HEK293 (cell line): ENCODE data around the gene TAF11L10.
A peak's percentile ranks its signal among the peaks of the same experiment; 100 is the strongest.
"Not testable (repeated sequence)": the region's sequence is repeated elsewhere in the genome, so short reads cannot be mapped to it uniquely, and the experiment has no call there.

Source experiments
- CTCF ChIA-PET: fragments of 350-600 bp; formaldehyde crosslinking; extraction: SDS; loops from one replicate; lab custom pipeline; 2021; ENCODE audit warnings: antibody characterized with exemption; lab: Yijun Ruan, JAX
- POLR2A ChIA-PET: fragments of 300-600 bp; formaldehyde crosslinking; extraction: SDS; loops from one replicate; lab custom pipeline; 2020; ENCODE audit warnings: antibody characterized with exemption, inconsistent platforms; lab: Yijun Ruan, JAX
- H3K27ac ChIP-seq: fragments of 200-500 bp; sonication (Bioruptor generic); 2 replicates; pipeline ENCODE4 v1.5.1; 2014; ENCODE audit warnings: low read depth, low read length, control low read depth, inconsistent platforms; ENCODE audit errors: extremely low read depth
- H3K36me3 ChIP-seq, 2 experiments: fragments of 200-500 bp in 1 of 2; sonication (Bioruptor generic) in 1 of 2; 1 replicate in 1 of 2; 2 replicates in 1 of 2; pipeline ENCODE4 v1.5.1; 2014 to 2017; ENCODE audit warnings: inconsistent platforms in 2 of 2, low read length in 2 of 2; ENCODE audit not compliant: control insufficient read depth in 2 of 2, insufficient read depth in 1 of 2
- H3K4me1 ChIP-seq: fragments of 200-500 bp; sonication (Bioruptor generic); 2 replicates; pipeline ENCODE4 v1.5.1; 2014; ENCODE audit warnings: mild to moderate bottlenecking, low read length, inconsistent platforms; ENCODE audit not compliant: control insufficient read depth, insufficient read depth
- H3K4me3 ChIP-seq: 2 replicates; pipeline ENCODE4 v1.5.1; 2011; ENCODE audit warnings: low read depth, mild to moderate bottlenecking, control low read depth, low read length, moderate library complexity
- H3K9me3 ChIP-seq: fragments of 200-500 bp; sonication (Bioruptor generic); 2 replicates; pipeline ENCODE4 v1.5.1; 2014; ENCODE audit warnings: low read depth, low read length, inconsistent platforms; ENCODE audit not compliant: control insufficient read depth, insufficient read depth
- KLF1 ChIP-seq: fragments of 450-650 bp; formaldehyde crosslinking; IDR thresholded peaks from 2 replicates; pipeline ENCODE4 v1.5.1; 2016; ENCODE audit warnings: missing biosample characterization, missing genetic modification characterization
- OVOL3 ChIP-seq: fragments of 450-650 bp; formaldehyde crosslinking; IDR thresholded peaks from 2 replicates; pipeline ENCODE4 v1.5.1; 2016; ENCODE audit warnings: missing biosample characterization, missing genetic modification characterization
- SETDB1 ChIP-seq: IDR thresholded peaks from one replicate; pipeline ENCODE4 v1.6.1; 2017; ENCODE audit warnings: mild to moderate bottlenecking, low read length, moderate library complexity, mixed read lengths; ENCODE audit not compliant: insufficient read length
- ZNF132 ChIP-seq: fragments of 450-650 bp; formaldehyde crosslinking; IDR thresholded peaks from 2 replicates; pipeline ENCODE4 v1.5.1; 2017; ENCODE audit warnings: missing biosample characterization, missing genetic modification characterization, borderline replicate concordance
- ZNF146 ChIP-seq: fragments of 450-650 bp; formaldehyde crosslinking; IDR thresholded peaks from 2 replicates; pipeline ENCODE4 v1.5.1; 2016; ENCODE audit warnings: missing biosample characterization, missing genetic modification characterization
- ZNF274 ChIP-seq, 2 experiments: fragments of 200-500 bp in 1 of 2; fragments of 450-650 bp in 1 of 2; sonication (Bioruptor generic) in 1 of 2; formaldehyde crosslinking in 1 of 2; IDR thresholded peaks; 2 replicates each; pipeline versions ENCODE4 v1.5.1 to v1.6.1; 2014 to 2016; ENCODE audit warnings: borderline replicate concordance in 1 of 2, inconsistent platforms in 1 of 2, low read length in 1 of 2, missing biosample characterization in 1 of 2, missing genetic modification characterization in 1 of 2
- ZNF311 ChIP-seq: fragments of 450-650 bp; formaldehyde crosslinking; IDR thresholded peaks from 2 replicates; pipeline ENCODE4 v1.5.1; 2017; ENCODE audit warnings: missing biosample characterization, missing genetic modification characterization, borderline replicate concordance
- ZNF366 ChIP-seq: fragments of 450-650 bp; formaldehyde crosslinking; conservative IDR thresholded peaks from 2 replicates; pipeline ENCODE4 v1.5.1; 2016; ENCODE audit warnings: missing biosample characterization, missing genetic modification characterization
- ZNF37A ChIP-seq: fragments of 450-650 bp; IDR thresholded peaks from 2 replicates; pipeline ENCODE4 v1.5.1; 2018; ENCODE audit warnings: missing biosample characterization, missing genetic modification characterization
- ZNF416 ChIP-seq: fragments of 450-650 bp; formaldehyde crosslinking; IDR thresholded peaks from 2 replicates; pipeline ENCODE4 v1.5.1; 2016; ENCODE audit warnings: missing biosample characterization, missing genetic modification characterization
- ZNF473 ChIP-seq: fragments of 450-650 bp; formaldehyde crosslinking; IDR thresholded peaks from 2 replicates; pipeline ENCODE4 v1.5.1; 2017; ENCODE audit warnings: missing biosample characterization, missing genetic modification characterization
- ZNF510 ChIP-seq: fragments of 450-650 bp; formaldehyde crosslinking; IDR thresholded peaks from 2 replicates; pipeline ENCODE4 v1.5.1; 2018; ENCODE audit warnings: mild to moderate bottlenecking, missing genetic modification characterization, missing biosample characterization; ENCODE audit not compliant: insufficient replicate concordance
- ZNF544 ChIP-seq: fragments of 450-650 bp; formaldehyde crosslinking; IDR thresholded peaks from 2 replicates; pipeline ENCODE4 v1.5.0; 2017; ENCODE audit warnings: missing biosample characterization, missing genetic modification characterization
- ZNF555 ChIP-seq: fragments of 450-650 bp; formaldehyde crosslinking; conservative IDR thresholded peaks from 2 replicates; pipeline ENCODE4 v1.5.1; 2017; ENCODE audit warnings: missing biosample characterization, mild to moderate bottlenecking, missing genetic modification characterization, inconsistent platforms
- ZNF596 ChIP-seq: fragments of 450-650 bp; IDR thresholded peaks from 2 replicates; pipeline ENCODE4 v1.5.0; 2018; ENCODE audit warnings: missing biosample characterization, mild to moderate bottlenecking, missing genetic modification characterization, moderate library complexity
- ZNF654 ChIP-seq: fragments of 450-650 bp; formaldehyde crosslinking; IDR thresholded peaks from 2 replicates; pipeline ENCODE4 v1.5.1; 2016; ENCODE audit warnings: low read depth, missing biosample characterization, missing genetic modification characterization
- ZSCAN30 ChIP-seq: fragments of 450-650 bp; IDR thresholded peaks from 2 replicates; pipeline ENCODE4 v1.5.1; 2018; ENCODE audit warnings: missing biosample characterization, mild to moderate bottlenecking, missing genetic modification characterization, moderate library complexity
- TF ChIP-seq, protein P1 (sequence below): fragments of 450-650 bp; formaldehyde crosslinking; IDR thresholded peaks from 2 replicates; pipeline ENCODE4 v1.5.0; 2017; ENCODE audit warnings: missing biosample characterization, missing genetic modification characterization, borderline replicate concordance
- TF ChIP-seq, protein P2 (sequence below): fragments of 450-650 bp; formaldehyde crosslinking; IDR thresholded peaks from 2 replicates; pipeline ENCODE4 v1.5.1; 2016; ENCODE audit warnings: missing biosample characterization, missing genetic modification characterization

TAF11L10 gene

DNA sequence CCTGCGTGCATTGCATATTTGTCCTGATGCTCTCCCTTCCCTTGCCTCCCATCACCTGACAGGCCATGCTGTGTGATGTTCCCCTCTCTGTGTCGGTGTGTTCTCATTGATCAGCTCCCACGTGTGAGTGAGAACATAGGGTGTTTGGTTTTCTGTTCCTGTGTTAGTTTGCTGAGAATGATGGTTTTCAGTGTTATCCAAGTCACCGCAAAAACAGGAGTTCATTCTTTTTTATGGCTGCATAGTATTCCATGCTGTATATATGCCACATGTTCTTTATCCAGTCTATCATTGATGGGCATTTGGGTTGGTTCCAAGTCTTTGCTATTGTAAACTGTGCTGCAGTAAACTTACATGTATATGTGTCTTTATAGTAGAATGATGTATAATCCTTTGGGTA lies 9.8 kb upstream of the TAF11L10 start:
- CTCF ChIA-PET, H3K27ac ChIP-seq, POLR2A ChIA-PET, H3K36me3 ChIP-seq, H3K4me3 ChIP-seq, H3K4me1 ChIP-seq, H3K9me3 ChIP-seq: not testable (repeated sequence)
- peak; percentile 58; the same call in 1 of the 2 replicates for TF ChIP-seq ZNF146

DNA sequence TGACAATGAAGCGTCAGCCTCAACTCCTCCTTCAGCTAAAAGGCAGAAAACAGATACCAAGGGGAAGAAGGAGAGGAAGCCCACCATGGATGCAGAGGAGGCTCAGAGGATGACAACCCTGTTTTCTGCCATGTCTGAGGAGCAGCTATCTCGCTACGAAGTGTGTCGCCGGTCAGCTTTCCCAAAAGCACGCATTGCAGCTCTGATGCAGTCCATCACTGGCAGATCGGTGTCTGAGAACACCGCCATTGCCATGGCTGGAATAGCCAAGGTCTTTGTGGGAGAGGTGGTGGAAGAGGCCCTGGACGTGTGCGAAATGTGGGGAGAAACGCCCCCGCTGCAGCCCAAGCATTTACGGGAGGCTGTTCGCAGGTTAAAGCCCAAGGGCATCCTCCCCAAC lies 7.3 kb upstream of the TAF11L10 start:
- Histone ChIP-seq H3K36me3 (no peaks in the 10 kb centered on the region), H3K9me3 (no peaks in the 10 kb centered on the region), H3K4me3 (no peak overlapping the region), H3K27ac (no peak overlapping the region), H3K4me1 (no peaks in the 10 kb centered on the region)
- POLR2A ChIA-PET, result no interaction called here
- CTCF ChIA-PET, result no interaction called here
- TF ChIP-seq ZNF544 (tag by site-specific recombination), result no peak
- TF ChIP-seq, protein P1, sequence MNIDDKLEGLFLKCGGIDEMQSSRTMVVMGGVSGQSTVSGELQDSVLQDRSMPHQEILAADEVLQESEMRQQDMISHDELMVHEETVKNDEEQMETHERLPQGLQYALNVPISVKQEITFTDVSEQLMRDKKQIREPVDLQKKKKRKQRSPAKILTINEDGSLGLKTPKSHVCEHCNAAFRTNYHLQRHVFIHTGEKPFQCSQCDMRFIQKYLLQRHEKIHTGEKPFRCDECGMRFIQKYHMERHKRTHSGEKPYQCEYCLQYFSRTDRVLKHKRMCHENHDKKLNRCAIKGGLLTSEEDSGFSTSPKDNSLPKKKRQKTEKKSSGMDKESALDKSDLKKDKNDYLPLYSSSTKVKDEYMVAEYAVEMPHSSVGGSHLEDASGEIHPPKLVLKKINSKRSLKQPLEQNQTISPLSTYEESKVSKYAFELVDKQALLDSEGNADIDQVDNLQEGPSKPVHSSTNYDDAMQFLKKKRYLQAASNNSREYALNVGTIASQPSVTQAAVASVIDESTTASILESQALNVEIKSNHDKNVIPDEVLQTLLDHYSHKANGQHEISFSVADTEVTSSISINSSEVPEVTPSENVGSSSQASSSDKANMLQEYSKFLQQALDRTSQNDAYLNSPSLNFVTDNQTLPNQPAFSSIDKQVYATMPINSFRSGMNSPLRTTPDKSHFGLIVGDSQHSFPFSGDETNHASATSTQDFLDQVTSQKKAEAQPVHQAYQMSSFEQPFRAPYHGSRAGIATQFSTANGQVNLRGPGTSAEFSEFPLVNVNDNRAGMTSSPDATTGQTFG (tag by site-specific recombination), result no peak
- TF ChIP-seq ZNF555 (tag by site-specific recombination), result no peak
- TF ChIP-seq ZNF132 (tag by site-specific recombination), result no peak
- TF ChIP-seq ZNF274 (IDR thresholded peaks at IDR 0.05; ENCODE audit: low read length), result no peak
- TF ChIP-seq ZNF274 (tag by site-specific recombination; IDR thresholded peaks at IDR 0.05; ENCODE audit: borderline replicate concordance), result no peak
- TF ChIP-seq ZNF654 (tag by site-specific recombination), result no peak
- TF ChIP-seq ZNF37A, result no peak
- TF ChIP-seq SETDB1, result no peak
- no peak for TF ChIP-seq ZSCAN30 (tag by site-specific recombination)
- TF ChIP-seq ZNF510 (tag by site-specific recombination), result no peak
- TF ChIP-seq ZNF311 (tag by site-specific recombination), result no peak
- TF ChIP-seq ZNF596 (tag by site-specific recombination), result no peak
- TF ChIP-seq ZNF416 (tag by site-specific recombination), result no peak
- no peak for TF ChIP-seq OVOL3 (tag by site-specific recombination)
- TF ChIP-seq ZNF473 (tag by site-specific recombination), result no peak
- no peak for TF ChIP-seq ZNF366 (tag by site-specific recombination)

DNA sequence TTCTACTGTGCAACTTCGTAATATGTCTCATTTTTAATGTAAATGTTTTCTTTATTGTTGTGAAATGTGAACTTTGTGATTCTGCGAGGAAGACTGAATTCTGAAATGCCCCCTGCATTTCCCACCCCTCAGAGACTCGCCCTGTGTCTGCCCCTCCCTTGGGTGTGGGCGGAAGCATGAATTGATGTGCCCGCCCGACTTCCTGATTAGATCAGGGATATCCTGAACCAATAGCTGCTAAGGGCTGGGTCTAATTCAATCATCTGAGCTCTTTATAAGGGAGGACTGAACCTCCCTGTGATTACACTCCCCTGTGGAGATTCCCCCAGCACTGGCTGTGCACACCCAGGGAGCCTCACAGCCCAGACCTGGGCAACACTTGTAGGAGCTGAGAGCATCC lies 6.3 kb upstream of the TAF11L10 start, which contains the start of gene TAF11L11:
TAF11L11 (plus strand) TSS at position 304 of the 400 bp plus-strand sequence.
- H3K4me1 ChIP-seq, H3K9me3 ChIP-seq, POLR2A ChIA-PET, CTCF ChIA-PET, H3K4me3 ChIP-seq, H3K27ac ChIP-seq, H3K36me3 ChIP-seq: not testable (repeated sequence)
- TF ChIP-seq, protein P2, sequence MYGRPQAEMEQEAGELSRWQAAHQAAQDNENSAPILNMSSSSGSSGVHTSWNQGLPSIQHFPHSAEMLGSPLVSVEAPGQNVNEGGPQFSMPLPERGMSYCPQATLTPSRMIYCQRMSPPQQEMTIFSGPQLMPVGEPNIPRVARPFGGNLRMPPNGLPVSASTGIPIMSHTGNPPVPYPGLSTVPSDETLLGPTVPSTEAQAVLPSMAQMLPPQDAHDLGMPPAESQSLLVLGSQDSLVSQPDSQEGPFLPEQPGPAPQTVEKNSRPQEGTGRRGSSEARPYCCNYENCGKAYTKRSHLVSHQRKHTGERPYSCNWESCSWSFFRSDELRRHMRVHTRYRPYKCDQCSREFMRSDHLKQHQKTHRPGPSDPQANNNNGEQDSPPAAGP (tag by site-specific recombination), result 0 out of 2 replicates have a peak, but pooled peaks have one; percentile 28
- TF ChIP-seq KLF1 (tag by site-specific recombination), result peak; percentile 61

DNA sequence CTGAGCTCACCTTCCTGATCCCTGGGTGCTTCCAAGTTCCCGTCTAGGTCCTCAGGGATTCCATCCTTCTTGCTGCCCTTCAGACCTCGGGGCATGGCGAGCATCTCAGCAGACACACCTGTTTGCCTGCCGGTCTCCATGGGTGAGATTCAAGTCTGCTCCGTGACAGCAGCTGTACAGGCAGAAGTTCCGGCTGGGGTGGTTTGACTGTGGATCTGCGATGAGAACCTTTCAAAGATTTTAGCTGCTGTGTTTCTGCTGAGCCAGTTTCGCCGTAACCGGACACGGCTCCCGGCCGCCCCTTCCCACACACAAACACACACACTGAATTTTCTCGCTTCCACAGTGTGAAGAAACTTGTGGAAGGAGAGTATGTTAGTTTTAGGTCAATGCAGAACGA lies 3.4 kb downstream of the TAF11L10 start, which contains the start of gene TAF11L9:
TAF11L9 (minus strand) TSS at position 140 of the 400 bp plus-strand sequence.
- H3K4me3 ChIP-seq, H3K4me1 ChIP-seq, H3K9me3 ChIP-seq, H3K27ac ChIP-seq, POLR2A ChIA-PET, CTCF ChIA-PET, H3K36me3 ChIP-seq: not testable (repeated sequence)

DNA sequence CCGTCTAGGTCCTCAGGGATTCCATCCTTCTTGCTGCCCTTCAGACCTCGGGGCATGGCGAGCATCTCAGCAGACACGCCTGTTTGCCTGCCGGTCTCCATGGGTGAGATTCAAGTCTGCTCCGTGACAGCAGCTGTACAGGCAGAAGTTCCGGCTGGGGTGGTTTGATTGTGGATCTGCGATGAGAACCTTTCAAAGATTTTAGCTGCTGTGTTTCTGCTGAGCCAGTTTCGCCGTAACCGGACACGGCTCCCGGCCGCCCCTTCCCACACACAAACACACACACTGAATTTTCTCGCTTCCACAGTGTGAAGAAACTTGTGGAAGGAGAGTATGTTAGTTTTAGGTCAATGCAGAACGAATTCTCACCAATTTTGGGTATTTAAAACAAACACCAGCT lies 6.8 kb downstream of the TAF11L10 start, which contains the start of gene TAF11L8:
TAF11L8 (minus strand) TSS at position 101 of the 400 bp plus-strand sequence.
- H3K9me3 ChIP-seq, H3K4me1 ChIP-seq, H3K36me3 ChIP-seq, H3K4me3 ChIP-seq, POLR2A ChIA-PET, CTCF ChIA-PET, H3K27ac ChIP-seq: not testable (repeated sequence)

DNA sequence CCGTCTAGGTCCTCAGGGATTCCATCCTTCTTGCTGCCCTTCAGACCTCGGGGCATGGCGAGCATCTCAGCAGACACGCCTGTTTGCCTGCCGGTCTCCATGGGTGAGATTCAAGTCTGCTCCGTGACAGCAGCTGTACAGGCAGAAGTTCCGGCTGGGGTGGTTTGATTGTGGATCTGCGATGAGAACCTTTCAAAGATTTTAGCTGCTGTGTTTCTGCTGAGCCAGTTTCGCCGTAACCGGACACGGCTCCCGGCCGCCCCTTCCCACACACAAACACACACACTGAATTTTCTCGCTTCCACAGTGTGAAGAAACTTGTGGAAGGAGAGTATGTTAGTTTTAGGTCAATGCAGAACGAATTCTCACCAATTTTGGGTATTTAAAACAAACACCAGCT lies 12.0 kb downstream of the TAF11L10 start, which contains the start of gene TAF11L7:
TAF11L7 (minus strand) TSS at position 101 of the 400 bp plus-strand sequence.
- H3K4me1 ChIP-seq, H3K4me3 ChIP-seq, H3K9me3 ChIP-seq, POLR2A ChIA-PET, H3K27ac ChIP-seq, CTCF ChIA-PET, H3K36me3 ChIP-seq: not testable (repeated sequence)
